Stimulated activated CD4-positive, alpha-beta T cell treated with anti-CD3 and anti-CD28 coated beads, Interleukin-4, amount 100 ng/mL, for 48 hours (primary cell): ENCODE results near the gene ADGRD2.

Experiments
- DNase-seq, 2 donors: peaks; one replicate each; pipeline ENCODE4 v3.0.0-alpha.2; 2020; ENCODE audit warnings: low read depth in 2 of 2

ADGRD2 gene

GRCh38 chr9:124438091-124438490 is 12.2 kb upstream of the ADGRD2 start:
- DNase-seq = no peak

GRCh38 chr9:124439086-124439485 is 11.2 kb upstream of the ADGRD2 start:
- DNase-seq = no peak

GRCh38 chr9:124439686-124440243 is 10.5 kb upstream of the ADGRD2 start:
- no peak for DNase-seq

GRCh38 chr9:124440786-124441185 is 9.5 kb upstream of the ADGRD2 start:
- no peak for DNase-seq

- DNase-seq = no peak
These were observed 9.0 kb upstream of the ADGRD2 start for GRCh38 chr9:124441291-124441690.

GRCh38 chr9:124442379-124442778 is 7.9 kb upstream of the ADGRD2 start:
- no peak for DNase-seq

- no peak for DNase-seq
These were observed 7.4 kb upstream of the ADGRD2 start for GRCh38 chr9:124442826-124443225.

GRCh38 chr9:124443625-124444024 is 6.6 kb upstream of the ADGRD2 start:
- DNase-seq = no peak

- no peak for DNase-seq
These were observed 6.1 kb upstream of the ADGRD2 start for GRCh38 chr9:124444166-124444565.

GRCh38 chr9:124447297-124447661 is 3.0 kb upstream of the ADGRD2 start:
- DNase-seq = no peak

GRCh38 chr9:124448019-124448418 is 2.2 kb upstream of the ADGRD2 start:
- DNase-seq = no peak

GRCh38 chr9:124449381-124450151 is 685 bp upstream of the ADGRD2 start:
- DNase-seq = no peak

- DNase-seq = no peak
These were observed 845 bp downstream of the ADGRD2 start for GRCh38 chr9:124450931-124451661.

GRCh38 chr9:124452326-124452725 is 2.1 kb downstream of the ADGRD2 start:
- DNase-seq = no peak

GRCh38 chr9:124452841-124453585 is 2.8 kb downstream of the ADGRD2 start:
- DNase-seq = no peak

GRCh38 chr9:124453586-124454191 is 3.4 kb downstream of the ADGRD2 start:
- no peak for DNase-seq

GRCh38 chr9:124454296-124454695 is 4.0 kb downstream of the ADGRD2 start:
- no peak for DNase-seq

GRCh38 chr9:124454791-124455443 is 4.7 kb downstream of the ADGRD2 start:
- no peak for DNase-seq

- DNase-seq = no peak
These were observed 5.6 kb downstream of the ADGRD2 start for GRCh38 chr9:124455820-124456219.

- DNase-seq = no peak
These were observed 6.3 kb downstream of the ADGRD2 start for GRCh38 chr9:124456341-124457078.
